Measurements from ENCODE around the gene SEPHS2. TPM values are rescaled to one million over a fixed set of nuclear protein-coding genes. Genes with fewer than 3 reads are reported as not detected.

Gene SEPHS2
- total RNA-seq, 1 experiment from 2014 or later: 8.4 TPM

- Histone ChIP-seq H3K9me2 (replicated peaks; ENCODE audit: low read length) (no peaks in the 10 kb centered on the region), H3F3A (ENCODE audit: low read length, unreplicated experiment) (no peaks in the 10 kb centered on the region), H3K27ac (ENCODE audit: low read length) (no peak overlapping the region), H4K20me1 (ENCODE audit: low read length) (no peaks in the 10 kb centered on the region), H3K9ac (ENCODE audit: low read length) (no peak overlapping the region), H3K79me2 (ENCODE audit: low read length) (peaks cover 16% of the 10 kb centered on the region), H2AFZ (ENCODE audit: low read length) (no peak overlapping the region), H3K4me1 (ENCODE audit: insufficient read depth, low read length) (peaks cover 15% of the 10 kb centered on the region), H3K4me3 (ENCODE audit: low read length) (no peak overlapping the region), H3K4me2 (ENCODE audit: low read length) (no peak overlapping the region), H3K36me3 (ENCODE audit: low read depth, low read length) (no peaks in the 10 kb centered on the region), H3K9me3 (ENCODE audit: low read length) (no peaks in the 10 kb centered on the region), H3K27me3 (ENCODE audit: low read length) (no peaks in the 10 kb centered on the region)
- ATAC-seq (no peak), DNase-seq (no peak)
- no TSS peak for BruUV-seq (replicated peaks)
- POLR2A ChIA-PET (ENCODE audit: unreplicated experiment): no interaction called here
- TF ChIP-seq EZH2phosphoT487 (IDR thresholded peaks at IDR 0.05; ENCODE audit: borderline replicate concordance, low read length) (no peak), EZH2 (IDR thresholded peaks at IDR 0.05; ENCODE audit: low read length, unreplicated experiment) (no peak), CTCF (conservative IDR thresholded peaks at IDR 0.05; ENCODE audit: low read depth, low read length) (no peak)
- CTCF ChIA-PET: no interaction called here
- intact Hi-C loops (cut with micrococcal nuclease): loop anchor here (10.0 kb wide), 1 partner anchor 85 kb away; the partner anchor contains the start of gene ZNF768
Observed at GRCh38 chr16:30439720-30440348, 5.8 kb downstream of the SEPHS2 start.

- TF ChIP-seq CTCF (conservative IDR thresholded peaks at IDR 0.05; ENCODE audit: low read depth, low read length) (no peak), EZH2 (IDR thresholded peaks at IDR 0.05; ENCODE audit: low read length, unreplicated experiment) (no peak), EZH2phosphoT487 (IDR thresholded peaks at IDR 0.05; ENCODE audit: borderline replicate concordance, low read length) (no peak)
- intact Hi-C loops (cut with micrococcal nuclease): no loop called here
- DNase-seq (no peak), ATAC-seq (no peak)
- Histone ChIP-seq H2AFZ (ENCODE audit: low read length) (no peak overlapping the region), H3K27me3 (ENCODE audit: low read length) (no peaks in the 10 kb centered on the region), H3K4me2 (ENCODE audit: low read length) (no peak overlapping the region), H3K36me3 (ENCODE audit: low read depth, low read length) (no peaks in the 10 kb centered on the region), H3K9me2 (replicated peaks; ENCODE audit: low read length) (no peaks in the 10 kb centered on the region), H3K27ac (ENCODE audit: low read length) (no peak overlapping the region), H3K9me3 (ENCODE audit: low read length) (no peaks in the 10 kb centered on the region), H3K9ac (ENCODE audit: low read length) (no peak overlapping the region), H4K20me1 (ENCODE audit: low read length) (no peaks in the 10 kb centered on the region), H3K4me3 (ENCODE audit: low read length) (no peak overlapping the region), H3K79me2 (ENCODE audit: low read length) (peaks cover 6% of the 10 kb centered on the region; the same call in 1 of the 2 replicates), H3F3A (ENCODE audit: low read length, unreplicated experiment) (no peaks in the 10 kb centered on the region), H3K4me1 (ENCODE audit: insufficient read depth, low read length) (peaks cover 5% of the 10 kb centered on the region; the same call in 1 of the 2 replicates)
- CTCF ChIA-PET: no interaction called here
- no TSS peak for BruUV-seq (replicated peaks)
- POLR2A ChIA-PET (ENCODE audit: unreplicated experiment): no interaction called here
Observed at GRCh38 chr16:30438835-30439234, 6.8 kb downstream of the SEPHS2 start.

GRCh38 chr16:30437511-30438046, 8.1 kb downstream of the SEPHS2 start:
- Histone ChIP-seq H3K9ac (ENCODE audit: low read length) (no peak overlapping the region), H3F3A (ENCODE audit: low read length, unreplicated experiment) (no peaks in the 10 kb centered on the region), H3K79me2 (ENCODE audit: low read length) (no peaks in the 10 kb centered on the region), H3K4me2 (ENCODE audit: low read length) (no peak overlapping the region), H3K9me3 (ENCODE audit: low read length) (no peaks in the 10 kb centered on the region), H4K20me1 (ENCODE audit: low read length) (no peaks in the 10 kb centered on the region), H3K4me1 (ENCODE audit: insufficient read depth, low read length) (peaks cover 3% of the 10 kb centered on the region; the same call in 1 of the 2 replicates), H3K27ac (ENCODE audit: low read length) (0 out of 2 replicates have a peak overlapping the region, but pooled peaks have one; percentile 22), H3K36me3 (ENCODE audit: low read depth, low read length) (no peaks in the 10 kb centered on the region), H3K4me3 (ENCODE audit: low read length) (no peak overlapping the region), H3K27me3 (ENCODE audit: low read length) (no peaks in the 10 kb centered on the region), H2AFZ (ENCODE audit: low read length) (no peak overlapping the region), H3K9me2 (replicated peaks; ENCODE audit: low read length) (no peaks in the 10 kb centered on the region)
- CTCF ChIA-PET: no interaction called here
- POLR2A ChIA-PET (ENCODE audit: unreplicated experiment): interaction anchor here (0.6 kb wide), 1 partner anchor 114 kb away, joined by 11 read pairs; no protein-coding TSS in a partner anchor
- DNase-seq: peak; percentile 56
- intact Hi-C loops (cut with micrococcal nuclease): no loop called here
- no TSS peak for BruUV-seq (replicated peaks)
- TF ChIP-seq CTCF (conservative IDR thresholded peaks at IDR 0.05; ENCODE audit: low read depth, low read length): no peak
- TF ChIP-seq EZH2phosphoT487 (IDR thresholded peaks at IDR 0.05; ENCODE audit: borderline replicate concordance, low read length): no peak
- TF ChIP-seq EZH2 (IDR thresholded peaks at IDR 0.05; ENCODE audit: low read length, unreplicated experiment): no peak
- ATAC-seq: peak; percentile 84
